NCI-H128 (cell line): Measurements from ENCODE around the gene IL22.

ENCODE experiments used
- DNase-seq: peaks from one replicate; lab custom pipeline; 2025; ENCODE audit not compliant: unreplicated experiment; lab: John Stamatoyannopoulos, UW

IL22 gene

GRCh38 chr12:68253504-68253903, at the start of gene IL22:
Gene IL22 (minus strand): TSS chr12:68253604. CDS start chr12:68253448, 156 bp downstream.
- no peak for DNase-seq

- DNase-seq = no peak
Observed at GRCh38 chr12:68297929-68298328, 44.5 kb upstream of the IL22 start.

GRCh38 chr12:68294251-68294650, 40.8 kb upstream of the IL22 start:
- DNase-seq = no peak

- no peak for DNase-seq
Observed at GRCh38 chr12:68293347-68293746, 39.9 kb upstream of the IL22 start.

GRCh38 chr12:68292151-68292943, 38.9 kb upstream of the IL22 start:
- DNase-seq = no peak

- DNase-seq = no peak
Observed at GRCh38 chr12:68291396-68292036, 38.1 kb upstream of the IL22 start.

- DNase-seq = no peak
Observed at GRCh38 chr12:68290126-68290525, 36.7 kb upstream of the IL22 start.

GRCh38 chr12:68287106-68287505, 33.7 kb upstream of the IL22 start:
- DNase-seq = no peak

- no peak for DNase-seq
Observed at GRCh38 chr12:68286396-68286795, 33.0 kb upstream of the IL22 start.

GRCh38 chr12:68285541-68285940, 32.1 kb upstream of the IL22 start:
- no peak for DNase-seq

- no peak for DNase-seq
Observed at GRCh38 chr12:68281322-68282077, 28.1 kb upstream of the IL22 start.

- no peak for DNase-seq
Observed at GRCh38 chr12:68280240-68280639, 26.8 kb upstream of the IL22 start.

- DNase-seq = no peak
Observed at GRCh38 chr12:68279227-68280054, 26.0 kb upstream of the IL22 start.

- no peak for DNase-seq
Observed at GRCh38 chr12:68276402-68276930, 23.1 kb upstream of the IL22 start.

- no peak for DNase-seq
Observed at GRCh38 chr12:68272732-68273131, 19.3 kb upstream of the IL22 start.

- no peak for DNase-seq
Observed at GRCh38 chr12:68271346-68271745, 17.9 kb upstream of the IL22 start.

- no peak for DNase-seq
Observed at GRCh38 chr12:68270358-68270757, 17.0 kb upstream of the IL22 start.

- no peak for DNase-seq
Observed at GRCh38 chr12:68269779-68270178, 16.4 kb upstream of the IL22 start.

GRCh38 chr12:68268967-68269366, 15.6 kb upstream of the IL22 start:
- no peak for DNase-seq

GRCh38 chr12:68267892-68268396, 14.5 kb upstream of the IL22 start:
- DNase-seq = no peak

GRCh38 chr12:68264857-68265256, 11.5 kb upstream of the IL22 start:
- DNase-seq = no peak
